Measurements from ENCODE around the gene SLC22A17.

The SLC22A17 gene

DNA sequence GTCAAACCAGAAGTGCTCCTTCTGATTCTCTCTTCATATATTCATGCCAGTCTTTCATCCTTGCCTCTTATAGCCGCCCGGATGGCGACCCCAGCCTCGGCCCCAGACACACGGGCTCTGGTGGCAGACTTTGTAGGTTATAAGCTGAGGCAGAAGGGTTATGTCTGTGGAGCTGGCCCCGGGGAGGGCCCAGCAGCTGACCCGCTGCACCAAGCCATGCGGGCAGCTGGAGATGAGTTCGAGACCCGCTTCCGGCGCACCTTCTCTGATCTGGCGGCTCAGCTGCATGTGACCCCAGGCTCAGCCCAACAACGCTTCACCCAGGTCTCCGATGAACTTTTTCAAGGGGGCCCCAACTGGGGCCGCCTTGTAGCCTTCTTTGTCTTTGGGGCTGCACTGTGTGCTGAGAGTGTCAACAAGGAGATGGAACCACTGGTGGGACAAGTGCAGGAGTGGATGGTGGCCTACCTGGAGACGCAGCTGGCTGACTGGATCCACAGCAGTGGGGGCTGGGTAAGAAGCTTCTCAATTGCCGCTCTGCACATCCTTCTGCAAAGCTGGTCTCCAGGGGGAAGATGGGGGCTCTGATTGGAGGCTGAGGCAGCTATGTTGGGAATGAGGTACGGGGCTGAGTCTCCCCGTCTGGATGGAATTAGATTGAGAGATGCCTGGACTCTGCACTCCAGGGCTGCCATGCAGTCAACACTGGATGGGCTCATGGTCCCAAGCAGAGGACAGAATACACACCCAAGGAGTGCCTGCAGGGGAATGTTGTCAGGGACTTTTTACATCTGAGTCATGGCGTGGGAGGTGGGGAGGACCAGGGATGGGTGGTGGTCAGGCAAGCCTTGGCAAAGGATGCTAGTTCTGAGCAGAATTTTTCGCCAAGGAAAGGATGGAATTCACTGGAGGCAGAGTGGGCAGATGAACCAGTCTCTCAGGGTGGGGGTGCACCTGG is 44.7 kb downstream of the SLC22A17 start:
- Histone ChIP-seq H3K9me3 (ENCODE audit: control insufficient read depth in 2 of 2, low read length in 2 of 2) (no peaks in the 10 kb centered on the region), H3K4me1 (ENCODE audit: control insufficient read depth in 2 of 2, insufficient read depth in 2 of 2, low read length in 2 of 2) (peaks cover 33 to 43% of the 10 kb centered on the region in 2 donors), H3K9ac (ENCODE audit: low read depth in 1 of 2, low read length in 2 of 2) (peak overlapping the region; percentile 94 to 95), H3K27me3 (ENCODE audit: control insufficient read depth in 2 of 2, insufficient read depth in 2 of 2, low read length in 2 of 2) (no peaks in the 10 kb centered on the region), H3K36me3 (ENCODE audit: control insufficient read depth in 2 of 2, insufficient read depth in 2 of 2, low read length in 2 of 2) (peaks cover 16 to 31% of the 10 kb centered on the region in 2 donors), H3K27ac (ENCODE audit: low read depth in 2 of 2, low read length in 2 of 2) (peak overlapping the region in 1 of 2 donors; percentile 97), H3K4me3 (ENCODE audit: low read length in 2 of 2) (peak overlapping the region; percentile 83 to 98)

DNA sequence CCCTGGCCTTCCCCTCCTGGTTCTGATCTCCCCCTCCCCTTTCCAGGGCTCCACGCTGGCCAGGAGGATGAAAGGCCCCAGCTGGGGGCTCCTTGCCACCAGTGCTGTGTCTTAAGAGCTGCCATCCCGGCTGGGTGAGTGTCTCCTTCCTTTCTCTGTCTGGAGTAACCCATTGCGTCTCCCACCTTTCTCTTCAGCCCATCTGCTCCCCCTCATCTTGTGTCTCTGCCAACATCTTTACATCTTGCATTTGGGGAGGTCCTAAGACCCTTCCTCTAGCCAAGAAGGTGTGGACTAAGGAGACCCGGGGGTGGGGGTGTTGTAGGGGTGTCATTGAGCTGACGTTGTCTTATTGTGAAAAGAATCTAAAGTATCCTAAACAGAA is 45.5 kb downstream of the SLC22A17 start:
- Histone ChIP-seq H3K9me3 (ENCODE audit: control insufficient read depth in 2 of 2, low read length in 2 of 2) (no peaks in the 10 kb centered on the region), H3K9ac (ENCODE audit: low read depth in 1 of 2, low read length in 2 of 2) (peak overlapping the region; percentile 94 to 95), H3K4me3 (ENCODE audit: low read length in 2 of 2) (peak overlapping the region; percentile 83 to 98), H3K27me3 (ENCODE audit: control insufficient read depth in 2 of 2, insufficient read depth in 2 of 2, low read length in 2 of 2) (no peaks in the 10 kb centered on the region), H3K36me3 (ENCODE audit: control insufficient read depth in 2 of 2, insufficient read depth in 2 of 2, low read length in 2 of 2) (peaks cover 16 to 31% of the 10 kb centered on the region in 2 donors), H3K27ac (ENCODE audit: low read depth in 2 of 2, low read length in 2 of 2) (peak overlapping the region; percentile 96 to 97), H3K4me1 (ENCODE audit: control insufficient read depth in 2 of 2, insufficient read depth in 2 of 2, low read length in 2 of 2) (peaks cover 39 to 49% of the 10 kb centered on the region in 2 donors)

DNA sequence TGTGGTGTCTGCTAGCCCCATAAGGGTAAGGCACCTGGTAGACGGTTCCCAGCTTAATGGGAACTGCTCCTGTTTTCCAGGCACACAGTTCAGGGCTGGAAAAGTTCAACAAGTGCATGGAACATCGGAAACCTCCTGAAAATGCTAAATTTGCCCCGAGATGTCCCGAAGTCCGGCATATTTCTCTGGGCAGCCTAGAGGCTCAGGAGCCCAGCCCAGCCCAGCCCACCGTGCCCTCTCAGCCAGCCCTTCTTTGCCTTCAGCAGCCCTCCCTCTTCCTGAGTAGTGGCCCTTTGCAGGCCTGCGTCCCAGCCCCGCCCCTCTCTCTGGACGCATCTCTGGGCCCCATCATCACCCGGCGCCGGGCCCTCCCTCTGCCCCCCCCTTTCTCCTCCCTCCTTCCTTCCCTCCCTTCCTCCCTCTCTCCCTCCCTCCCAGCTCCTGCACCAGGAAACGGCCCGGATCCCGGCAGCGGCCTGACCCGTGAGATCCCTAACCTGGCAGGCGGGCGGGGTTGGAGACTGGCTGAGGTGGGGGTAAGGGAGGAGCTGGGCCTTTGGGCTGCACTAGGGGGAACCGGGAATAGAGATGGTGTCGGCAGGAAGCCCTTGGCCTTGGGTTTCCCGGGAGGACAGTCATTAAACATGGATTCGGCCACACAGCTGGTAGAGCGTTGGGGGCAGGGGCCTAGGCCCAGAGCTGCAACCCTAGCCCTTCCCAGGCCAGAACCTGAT is 46.1 kb downstream of the SLC22A17 start, which contains the start of gene BCL2L2:
BCL2L2 (plus strand) TSS at position 422 of the 734 bp plus-strand sequence. CDS start 935 bp downstream, outside the sequence.
- peak within 1 kb of the TSS; percentile 96 to 97 for H3K27ac ChIP-seq (ENCODE audit: low read depth in 2 of 2, low read length in 2 of 2)
- peaks cover 39 to 49% of the 10 kb centered on the region in 2 donors for H3K4me1 ChIP-seq (ENCODE audit: control insufficient read depth in 2 of 2, insufficient read depth in 2 of 2, low read length in 2 of 2)
- H3K36me3 ChIP-seq (ENCODE audit: control insufficient read depth in 2 of 2, insufficient read depth in 2 of 2, low read length in 2 of 2), result peaks cover 16 to 29% of the 10 kb centered on the region in 2 donors
- peak within 1 kb of the TSS; percentile 83 to 98 for H3K4me3 ChIP-seq (ENCODE audit: low read length in 2 of 2)
- peak within 1 kb of the TSS; percentile 94 to 95 for H3K9ac ChIP-seq (ENCODE audit: low read depth in 1 of 2, low read length in 2 of 2)
- H3K27me3 ChIP-seq (ENCODE audit: control insufficient read depth in 2 of 2, insufficient read depth in 2 of 2, low read length in 2 of 2), result no peaks in the 10 kb centered on the region
- no peaks in the 10 kb centered on the region for H3K9me3 ChIP-seq (ENCODE audit: control insufficient read depth in 2 of 2, low read length in 2 of 2)

DNA sequence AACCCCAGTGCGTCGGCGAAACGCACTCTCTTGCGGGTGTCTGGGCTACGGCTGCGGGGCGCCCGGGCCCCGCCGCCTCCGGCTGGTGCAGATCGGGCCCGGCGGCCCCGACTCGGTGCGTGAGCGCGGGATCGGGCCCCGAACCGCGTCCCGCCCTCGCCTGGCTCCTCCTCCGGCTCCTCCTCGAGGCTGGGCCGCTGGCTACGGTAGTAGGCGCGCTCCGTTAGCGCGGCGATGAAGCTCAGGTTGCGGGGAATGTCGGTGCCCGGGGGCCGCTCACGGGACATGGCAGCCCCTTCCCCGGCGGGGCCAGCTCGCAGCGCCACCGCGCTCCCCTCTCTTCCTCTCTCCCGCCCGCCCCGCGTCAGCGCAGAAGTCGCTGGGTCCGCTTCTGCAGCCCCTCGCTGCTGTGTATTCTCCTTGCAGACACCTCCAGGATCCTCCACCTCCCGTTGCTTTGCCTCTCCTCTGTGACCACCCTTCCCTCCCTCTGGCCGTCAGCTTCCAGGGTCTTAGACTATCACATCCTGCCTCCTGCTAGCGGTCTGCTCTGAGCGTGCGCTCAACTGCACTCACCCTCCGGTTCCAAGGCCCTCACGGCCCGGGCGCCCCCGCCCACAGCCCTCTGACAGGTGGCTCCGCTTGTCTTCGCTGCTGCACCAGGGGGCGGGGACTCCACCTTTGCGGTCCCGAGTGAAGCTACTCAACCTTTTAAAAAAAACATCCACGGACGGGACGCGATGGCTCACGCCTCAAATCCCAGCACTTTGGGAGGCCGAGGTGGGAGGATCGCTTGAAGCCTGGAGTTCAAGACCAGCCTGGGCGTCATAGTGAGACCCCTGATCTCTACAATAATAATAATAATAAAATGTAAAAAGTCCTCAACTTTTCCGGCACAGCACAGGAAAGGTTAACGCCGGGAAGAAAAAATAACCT is 50.1 kb downstream of the SLC22A17 start, which contains the start of gene PPP1R3E:
PPP1R3E (minus strand) TSS at position 570 of the 936 bp plus-strand sequence; CDS start at position 287, 283 bp downstream.
- Histone ChIP-seq H3K27me3 (ENCODE audit: control insufficient read depth in 2 of 2, insufficient read depth in 2 of 2, low read length in 2 of 2) (no peaks in the 10 kb centered on the region), H3K27ac (ENCODE audit: low read depth in 2 of 2, low read length in 2 of 2) (peak within 1 kb of the TSS; percentile 91 to 98), H3K9ac (ENCODE audit: low read depth in 1 of 2, low read length in 2 of 2) (peak within 1 kb of the TSS; percentile 85 to 89), H3K4me3 (ENCODE audit: low read length in 2 of 2) (peak within 1 kb of the TSS; percentile 67 to 81), H3K9me3 (ENCODE audit: control insufficient read depth in 2 of 2, low read length in 2 of 2) (no peaks in the 10 kb centered on the region), H3K4me1 (ENCODE audit: control insufficient read depth in 2 of 2, insufficient read depth in 2 of 2, low read length in 2 of 2) (peaks cover 32 to 42% of the 10 kb centered on the region in 2 donors), H3K36me3 (ENCODE audit: control insufficient read depth in 2 of 2, insufficient read depth in 2 of 2, low read length in 2 of 2) (peaks cover 0 to 5% of the 10 kb centered on the region in 2 donors)

DNA sequence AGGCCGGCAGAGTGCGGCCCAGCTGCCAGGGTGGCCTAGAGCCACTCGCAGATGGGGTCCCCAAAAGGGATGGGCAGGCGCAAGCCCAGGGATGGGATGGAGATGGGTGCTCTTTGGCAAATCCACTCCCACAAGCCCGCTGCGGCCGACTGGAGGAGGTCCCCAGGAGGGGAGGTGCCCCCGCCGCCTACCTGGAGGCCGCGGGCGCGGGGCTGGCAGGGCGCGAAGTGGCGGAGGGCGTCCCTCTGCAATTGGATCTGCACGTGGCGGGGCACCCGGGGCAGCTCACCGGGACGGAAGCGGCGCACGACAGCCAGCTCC is 50.8 kb downstream of the SLC22A17 start:
- peak overlapping the region; percentile 85 to 89 for H3K9ac ChIP-seq (ENCODE audit: low read depth in 1 of 2, low read length in 2 of 2)
- no peaks in the 10 kb centered on the region for H3K9me3 ChIP-seq (ENCODE audit: control insufficient read depth in 2 of 2, low read length in 2 of 2)
- H3K36me3 ChIP-seq (ENCODE audit: control insufficient read depth in 2 of 2, insufficient read depth in 2 of 2, low read length in 2 of 2), result peaks cover 0 to 10% of the 10 kb centered on the region in 2 donors
- H3K27me3 ChIP-seq (ENCODE audit: control insufficient read depth in 2 of 2, insufficient read depth in 2 of 2, low read length in 2 of 2), result no peaks in the 10 kb centered on the region
- peaks cover 30 to 36% of the 10 kb centered on the region in 2 donors for H3K4me1 ChIP-seq (ENCODE audit: control insufficient read depth in 2 of 2, insufficient read depth in 2 of 2, low read length in 2 of 2)
- H3K4me3 ChIP-seq (ENCODE audit: low read length in 2 of 2), result peak overlapping the region; percentile 67 to 81
- peak overlapping the region; percentile 91 to 98 for H3K27ac ChIP-seq (ENCODE audit: low read depth in 2 of 2, low read length in 2 of 2)

DNA sequence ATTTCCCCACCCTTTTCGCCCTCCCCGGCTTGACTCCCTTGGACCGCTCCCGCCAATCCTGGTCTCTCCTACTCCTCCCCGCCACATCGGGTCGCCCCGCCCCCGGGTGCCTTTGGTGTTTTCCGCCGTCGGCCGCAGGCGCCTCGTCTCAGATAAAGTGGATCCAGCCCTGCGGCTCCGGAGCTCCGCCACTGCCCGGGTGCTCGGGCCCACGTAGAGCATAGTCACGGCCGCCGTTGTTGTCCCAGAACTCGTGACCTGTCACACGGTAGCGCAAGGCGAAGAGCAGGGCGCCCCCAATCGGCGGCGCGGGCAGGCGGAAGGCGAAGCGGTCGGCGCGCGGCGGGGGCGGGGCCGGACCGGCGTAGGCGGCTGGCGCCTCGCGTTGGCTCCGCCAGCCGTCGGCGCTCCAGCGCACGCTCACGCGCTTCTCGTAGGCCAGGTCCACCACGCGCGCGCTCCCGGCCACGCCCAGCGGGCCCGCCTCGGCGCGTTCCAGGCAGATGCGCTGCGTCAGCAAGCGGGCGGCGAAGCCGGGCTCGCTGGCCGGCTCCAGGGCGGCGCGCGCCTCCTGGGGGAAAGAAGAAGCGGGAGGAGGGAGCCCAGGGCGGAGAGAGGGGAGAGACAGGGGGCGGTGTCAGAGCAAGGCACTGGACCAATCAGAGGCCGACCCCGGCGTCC is 51.3 kb downstream of the SLC22A17 start:
- Histone ChIP-seq H3K27me3 (ENCODE audit: control insufficient read depth in 2 of 2, insufficient read depth in 2 of 2, low read length in 2 of 2) (no peaks in the 10 kb centered on the region), H3K27ac (ENCODE audit: low read depth in 2 of 2, low read length in 2 of 2) (peak overlapping the region; percentile 98 to 99), H3K9ac (ENCODE audit: low read depth in 1 of 2, low read length in 2 of 2) (peak overlapping the region; percentile 89 to 91), H3K9me3 (ENCODE audit: control insufficient read depth in 2 of 2, low read length in 2 of 2) (no peaks in the 10 kb centered on the region), H3K4me1 (ENCODE audit: control insufficient read depth in 2 of 2, insufficient read depth in 2 of 2, low read length in 2 of 2) (peaks cover 30 to 35% of the 10 kb centered on the region in 2 donors), H3K36me3 (ENCODE audit: control insufficient read depth in 2 of 2, insufficient read depth in 2 of 2, low read length in 2 of 2) (peaks cover 0 to 15% of the 10 kb centered on the region in 2 donors), H3K4me3 (ENCODE audit: low read length in 2 of 2) (peak overlapping the region; percentile 96)

DNA sequence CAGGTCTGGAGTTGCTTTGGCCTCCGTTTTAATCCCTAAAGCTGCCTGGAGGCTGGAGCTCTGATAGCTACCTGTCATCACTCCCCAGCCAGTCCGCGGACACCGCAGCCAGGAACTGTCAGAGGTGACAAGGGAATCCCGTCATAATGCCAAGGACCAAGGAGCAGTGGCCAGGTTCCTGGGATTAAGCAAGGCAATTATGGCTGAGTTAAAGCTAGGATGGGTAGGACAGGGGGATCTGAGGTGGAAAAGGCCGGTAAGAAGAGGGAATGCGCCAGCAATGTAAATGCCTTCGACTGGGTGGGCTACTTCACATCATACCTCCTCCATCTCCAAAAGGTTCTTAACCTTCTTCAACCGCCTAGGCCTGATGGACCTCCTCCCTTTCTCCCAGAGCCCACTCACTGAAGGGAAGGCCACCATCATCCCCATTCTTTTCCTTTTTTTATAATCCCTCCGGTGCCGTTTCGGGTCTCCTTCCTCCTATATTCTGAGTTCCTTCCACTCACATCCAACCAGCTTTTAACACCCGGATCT is 51.9 kb downstream of the SLC22A17 start:
- Histone ChIP-seq H3K4me3 (ENCODE audit: low read length in 2 of 2) (peak overlapping the region; percentile 96), H3K9ac (ENCODE audit: low read depth in 1 of 2, low read length in 2 of 2) (peak overlapping the region; percentile 86 to 91), H3K4me1 (ENCODE audit: control insufficient read depth in 2 of 2, insufficient read depth in 2 of 2, low read length in 2 of 2) (peaks cover 24 to 28% of the 10 kb centered on the region in 2 donors), H3K27me3 (ENCODE audit: control insufficient read depth in 2 of 2, insufficient read depth in 2 of 2, low read length in 2 of 2) (no peaks in the 10 kb centered on the region), H3K9me3 (ENCODE audit: control insufficient read depth in 2 of 2, low read length in 2 of 2) (no peaks in the 10 kb centered on the region), H3K27ac (ENCODE audit: low read depth in 2 of 2, low read length in 2 of 2) (peak overlapping the region; percentile 98 to 99), H3K36me3 (ENCODE audit: control insufficient read depth in 2 of 2, insufficient read depth in 2 of 2, low read length in 2 of 2) (peaks cover 0 to 16% of the 10 kb centered on the region in 2 donors)

DNA sequence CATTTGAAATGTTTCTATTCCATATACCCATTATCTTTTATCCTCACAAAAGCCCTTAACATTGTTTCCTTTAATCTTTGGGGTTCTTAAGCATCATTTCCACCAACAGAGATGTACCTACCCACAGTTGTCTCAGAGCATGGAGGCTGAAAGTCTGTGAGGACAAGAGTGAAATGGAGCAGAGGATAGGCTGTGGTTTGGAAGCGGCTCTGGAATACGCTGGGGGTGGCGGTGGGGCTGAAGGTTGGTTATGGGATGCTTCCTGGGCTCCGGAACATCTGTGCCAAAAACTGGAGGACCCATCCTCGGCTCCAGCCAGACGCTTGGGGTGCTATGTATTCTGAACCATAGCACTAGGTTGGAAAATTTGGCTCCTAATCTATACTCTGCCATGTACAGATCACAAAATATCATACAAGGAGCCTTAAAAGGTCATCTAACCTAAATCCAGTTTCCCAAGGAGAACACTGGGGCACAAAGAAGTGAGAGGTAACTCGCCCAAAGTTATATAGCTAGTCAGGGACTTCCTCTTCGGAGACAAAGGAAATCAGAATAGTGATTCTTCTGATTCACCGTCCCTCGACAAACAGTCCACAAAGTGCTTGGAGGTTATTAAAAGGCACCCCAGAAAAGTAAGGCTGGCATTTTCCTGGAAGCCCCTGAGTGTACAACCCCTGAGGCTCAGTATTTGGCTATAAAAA is 52.6 kb downstream of the SLC22A17 start:
- H3K9me3 ChIP-seq (ENCODE audit: control insufficient read depth in 2 of 2, low read length in 2 of 2), result no peaks in the 10 kb centered on the region
- H3K27me3 ChIP-seq (ENCODE audit: control insufficient read depth in 2 of 2, insufficient read depth in 2 of 2, low read length in 2 of 2), result no peaks in the 10 kb centered on the region
- peaks cover 21 to 22% of the 10 kb centered on the region in 2 donors for H3K4me1 ChIP-seq (ENCODE audit: control insufficient read depth in 2 of 2, insufficient read depth in 2 of 2, low read length in 2 of 2)
- H3K36me3 ChIP-seq (ENCODE audit: control insufficient read depth in 2 of 2, insufficient read depth in 2 of 2, low read length in 2 of 2), result peaks cover 0 to 16% of the 10 kb centered on the region in 2 donors
- peak overlapping the region; percentile 86 to 91 for H3K9ac ChIP-seq (ENCODE audit: low read depth in 1 of 2, low read length in 2 of 2)
- peak overlapping the region; percentile 98 to 99 for H3K27ac ChIP-seq (ENCODE audit: low read depth in 2 of 2, low read length in 2 of 2)
- H3K4me3 ChIP-seq (ENCODE audit: low read length in 2 of 2), result peak overlapping the region; percentile 96

Measured in mucosa of rectum (tissue), 2 donors.